Testis (tissue), 2 donors: ENCODE data around the gene FRMD1.

Source experiments
- CTCF ChIP-seq, 3 experiments: fragments of 450-650 bp in 2 of 3; fragments of 200-600 bp in 1 of 3; sonication (generic) in 1 of 3; IDR thresholded peaks; one replicate each; pipeline ENCODE4 v1.5.1; 2016 to 2019; ENCODE audit warnings: antibody characterized with exemption in 3 of 3, mild to moderate bottlenecking in 2 of 3, moderate library complexity in 1 of 3
- POLR2A ChIP-seq: fragments of 450-650 bp; IDR thresholded peaks from one replicate; pipeline ENCODE4 v1.6.1; 2017; ENCODE audit warnings: antibody characterized with exemption, mild to moderate bottlenecking, moderate library complexity

GRCh38 chr6:168037242-168037641 is 41.8 kb downstream of the FRMD1 start:
- TF ChIP-seq CTCF (IDR thresholded peaks at IDR 0.05) (no peak), POLR2A (no peak)
